ENCODE results near the gene ATXN7L1.

ATXN7L1 gene

DNA sequence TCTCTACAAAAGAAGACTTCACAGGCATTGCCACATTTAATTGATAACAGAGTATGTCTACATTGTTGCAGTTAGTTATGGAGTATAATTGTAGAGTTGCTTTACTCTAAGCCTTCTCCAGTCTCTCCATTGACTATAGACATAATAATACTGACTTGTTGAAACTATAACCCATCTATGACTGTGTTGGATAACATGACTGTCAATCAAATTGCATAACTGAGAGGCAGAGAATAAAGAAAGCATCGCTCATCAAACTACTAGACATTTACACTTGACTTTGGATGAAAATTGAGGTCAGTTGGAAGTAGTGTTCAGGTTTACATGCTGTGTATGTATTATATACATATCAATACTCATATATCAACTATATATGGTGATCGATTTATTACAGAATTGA, 3.4 kb upstream of the ATXN7L1 start:
- Histone ChIP-seq H3K4me1 (ENCODE audit: insufficient read depth, insufficient read length) (peaks cover 4% of the 10 kb centered on the region), H3K36me3 (ENCODE audit: insufficient read depth, insufficient read length, low read length) (peaks cover 7% of the 10 kb centered on the region), H3K4me3 (ENCODE audit: insufficient read length, low read depth) (no peak overlapping the region), H3K27me3 (ENCODE audit: insufficient read depth, insufficient read length) (peaks cover 8% of the 10 kb centered on the region), H3K9ac (ENCODE audit: insufficient read length, low read depth) (no peak overlapping the region), H3K9me3 (ENCODE audit: insufficient read depth, low read length) (no peaks in the 10 kb centered on the region)
- TF ChIP-seq YY1 (IDR thresholded peaks at IDR 0.05; ENCODE audit: insufficient read depth, insufficient read length) (no peak), SUZ12 (IDR thresholded peaks at IDR 0.05; ENCODE audit: extremely low read depth, insufficient read depth, insufficient read length) (no peak), ZNF274 (IDR thresholded peaks at IDR 0.05; ENCODE audit: low read depth, low read length) (no peak)
- DNase-seq (ENCODE audit: low read depth, low spot score) = no peak

DNA sequence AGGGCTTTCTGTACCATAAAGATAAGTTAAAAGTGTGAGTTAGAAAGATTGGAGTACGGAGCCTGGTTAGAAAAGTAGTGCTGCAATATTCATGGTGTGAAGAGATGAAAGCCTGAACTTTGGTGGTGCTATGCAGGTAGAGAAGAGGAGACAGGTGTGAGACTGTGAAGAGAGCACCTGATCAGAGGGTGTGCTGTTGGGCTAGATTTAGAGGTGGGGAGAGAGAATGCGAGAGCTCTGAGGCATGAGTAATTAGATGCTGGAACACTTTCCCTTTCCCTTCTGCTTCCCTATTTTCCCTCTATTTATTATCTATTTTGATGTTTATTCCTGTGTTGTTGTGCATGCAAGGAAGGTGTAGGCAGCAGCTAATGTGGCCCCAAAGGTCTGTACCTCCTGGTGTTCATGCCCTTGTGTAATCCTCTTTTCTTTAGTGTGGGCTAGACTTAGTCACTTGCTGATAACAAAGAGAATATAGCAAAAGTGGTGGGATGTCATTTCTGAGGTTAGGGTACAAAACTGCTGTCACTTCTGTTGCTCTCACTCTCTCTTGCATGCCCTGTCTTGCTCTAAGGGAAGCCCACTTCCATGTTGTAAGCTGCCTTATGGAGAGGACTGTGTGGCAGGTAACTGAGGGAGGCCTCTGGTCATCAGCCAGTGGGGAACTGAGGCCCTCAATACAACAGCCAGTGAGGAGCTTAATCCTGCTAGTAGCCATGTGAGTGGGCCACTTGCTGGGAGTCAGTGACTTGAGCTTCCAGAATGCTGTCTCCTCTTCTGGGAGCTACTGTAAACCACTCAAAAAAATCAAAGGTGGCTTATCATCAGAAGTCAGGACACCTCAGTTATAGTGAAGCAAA, 2.6 kb upstream of the ATXN7L1 start:
- H3K4me1 ChIP-seq (ENCODE audit: insufficient read depth, insufficient read length) = peaks cover 4% of the 10 kb centered on the region

DNA sequence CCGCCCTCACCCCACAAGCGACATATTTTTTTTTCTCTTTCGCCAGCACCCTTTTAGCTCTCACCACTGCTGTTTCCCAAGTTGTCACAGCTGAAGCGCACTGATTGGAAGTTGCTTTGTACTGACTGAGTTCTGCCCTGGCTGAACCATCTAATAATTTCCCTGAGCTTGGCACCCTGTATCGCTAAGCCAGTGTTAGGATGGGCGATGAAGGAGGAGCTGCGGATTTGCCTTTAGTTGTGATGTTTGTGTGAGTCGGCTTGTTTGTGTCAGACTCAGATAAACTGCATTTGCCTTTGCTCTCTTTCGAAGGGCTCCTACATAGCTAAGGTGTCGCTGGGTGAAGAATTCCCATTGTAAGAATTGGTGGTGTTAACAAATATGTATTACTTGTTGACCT, 1.3 kb upstream of the ATXN7L1 start:
- Histone ChIP-seq H3K27me3 (ENCODE audit: insufficient read depth, insufficient read length) (peaks cover 8% of the 10 kb centered on the region), H3K4me1 (ENCODE audit: insufficient read depth, insufficient read length) (peaks cover 4% of the 10 kb centered on the region), H3K36me3 (ENCODE audit: insufficient read depth, insufficient read length, low read length) (peaks cover 21% of the 10 kb centered on the region), H3K9ac (ENCODE audit: insufficient read length, low read depth) (peak overlapping the region; percentile 46), H3K9me3 (ENCODE audit: insufficient read depth, low read length) (no peaks in the 10 kb centered on the region), H3K4me3 (ENCODE audit: insufficient read length, low read depth) (peak overlapping the region; percentile 60)
- TF ChIP-seq ZNF274 (IDR thresholded peaks at IDR 0.05; ENCODE audit: low read depth, low read length) = no peak
- DNase-seq (ENCODE audit: low read depth, low spot score) = no peak

More for the DNA sequence above, 2.6 kb upstream of the ATXN7L1 start:
- Histone ChIP-seq H3K4me3 (ENCODE audit: insufficient read length, low read depth) (no peak overlapping the region), H3K9me3 (ENCODE audit: insufficient read depth, low read length) (no peaks in the 10 kb centered on the region), H3K36me3 (ENCODE audit: insufficient read depth, insufficient read length, low read length) (peaks cover 12% of the 10 kb centered on the region), H3K9ac (ENCODE audit: insufficient read length, low read depth) (no peak overlapping the region), H3K27me3 (ENCODE audit: insufficient read depth, insufficient read length) (peaks cover 8% of the 10 kb centered on the region)
- TF ChIP-seq SUZ12 (IDR thresholded peaks at IDR 0.05; ENCODE audit: extremely low read depth, insufficient read depth, insufficient read length) (no peak), YY1 (IDR thresholded peaks at IDR 0.05; ENCODE audit: insufficient read depth, insufficient read length) (no peak), ZNF274 (IDR thresholded peaks at IDR 0.05; ENCODE audit: low read depth, low read length) (no peak)
- DNase-seq (ENCODE audit: low read depth, low spot score) = no peak

DNA sequence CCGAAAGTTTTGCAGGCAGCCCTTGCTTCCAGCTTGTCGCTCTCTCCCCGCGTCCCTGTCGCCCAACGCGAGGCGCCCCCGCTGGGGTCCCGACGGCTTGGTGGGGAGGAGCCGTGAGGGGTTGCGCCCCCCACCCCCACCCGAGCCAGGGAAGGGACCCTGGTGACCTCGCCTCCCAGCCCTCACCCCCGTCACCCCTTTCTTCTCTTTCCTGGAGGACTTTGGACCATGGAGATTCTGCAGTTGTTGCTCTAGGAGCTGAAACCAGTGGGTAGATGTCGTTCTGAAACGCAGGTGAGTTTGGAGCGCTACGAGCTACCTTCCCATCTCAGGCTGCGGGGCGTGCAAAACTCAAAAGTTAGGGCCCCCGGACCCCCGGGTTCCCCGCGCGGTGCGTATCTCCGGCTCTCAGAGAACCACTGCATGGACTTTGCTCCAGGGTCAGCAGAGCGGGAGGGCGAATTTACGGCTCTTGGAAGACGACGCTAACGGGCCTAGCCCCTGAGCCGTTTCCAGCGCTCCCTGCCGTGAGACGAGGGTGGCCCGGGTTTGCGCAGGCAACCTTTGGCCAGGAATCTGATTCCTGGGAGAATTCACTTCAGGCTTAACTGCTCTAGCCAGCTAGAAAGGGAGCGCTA, 684 bp upstream of the ATXN7L1 start:
- Histone ChIP-seq H3K4me3 (ENCODE audit: insufficient read length, low read depth) (peak overlapping the region; percentile 60), H3K36me3 (ENCODE audit: insufficient read depth, insufficient read length, low read length) (peaks cover 21% of the 10 kb centered on the region)
- DNase-seq (ENCODE audit: low read depth, low spot score) = peak; percentile 47

DNA sequence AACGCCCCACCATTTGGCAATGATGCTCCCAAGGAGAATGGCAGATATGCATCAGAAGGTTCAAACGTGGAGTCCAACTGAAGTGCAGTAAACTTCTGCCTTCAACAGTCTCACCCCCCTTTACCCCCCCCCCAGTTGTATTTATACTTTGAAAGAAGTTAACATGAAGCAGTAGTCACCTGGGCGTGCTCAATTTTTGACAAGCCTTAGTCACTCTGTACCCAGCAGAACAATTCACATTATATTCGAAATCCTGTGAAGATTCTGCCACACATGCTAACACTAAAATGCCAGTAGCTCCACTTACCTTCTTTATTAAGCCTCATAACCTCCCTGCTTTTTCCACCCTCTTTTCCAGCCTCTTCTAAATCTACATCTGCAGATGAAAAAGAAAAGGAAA, 894 bp downstream of the ATXN7L1 start:
- TF ChIP-seq SUZ12 (IDR thresholded peaks at IDR 0.05; ENCODE audit: extremely low read depth, insufficient read depth, insufficient read length) (no peak), YY1 (IDR thresholded peaks at IDR 0.05; ENCODE audit: insufficient read depth, insufficient read length) (no peak), ZNF274 (IDR thresholded peaks at IDR 0.05; ENCODE audit: low read depth, low read length) (no peak)
- H3K9ac ChIP-seq (ENCODE audit: insufficient read length, low read depth) = peak overlapping the region; percentile 70
- peak overlapping the region; percentile 76 for H3K4me3 ChIP-seq (ENCODE audit: insufficient read length, low read depth)
- no peaks in the 10 kb centered on the region for H3K9me3 ChIP-seq (ENCODE audit: insufficient read depth, low read length)
- no peak for DNase-seq (ENCODE audit: low read depth, low spot score)
- H3K4me1 ChIP-seq (ENCODE audit: insufficient read depth, insufficient read length) = peaks cover 4% of the 10 kb centered on the region
- H3K27me3 ChIP-seq (ENCODE audit: insufficient read depth, insufficient read length) = peaks cover 8% of the 10 kb centered on the region
- H3K36me3 ChIP-seq (ENCODE audit: insufficient read depth, insufficient read length, low read length) = peaks cover 19% of the 10 kb centered on the region

More for the DNA sequence above, 684 bp upstream of the ATXN7L1 start:
- Histone ChIP-seq H3K9ac (ENCODE audit: insufficient read length, low read depth) (peak overlapping the region; percentile 76), H3K4me1 (ENCODE audit: insufficient read depth, insufficient read length) (peaks cover 4% of the 10 kb centered on the region), H3K27me3 (ENCODE audit: insufficient read depth, insufficient read length) (peaks cover 8% of the 10 kb centered on the region), H3K9me3 (ENCODE audit: insufficient read depth, low read length) (no peaks in the 10 kb centered on the region)
- TF ChIP-seq ZNF274 (IDR thresholded peaks at IDR 0.05; ENCODE audit: low read depth, low read length) (no peak), YY1 (IDR thresholded peaks at IDR 0.05; ENCODE audit: insufficient read depth, insufficient read length) (no peak), SUZ12 (IDR thresholded peaks at IDR 0.05; ENCODE audit: extremely low read depth, insufficient read depth, insufficient read length) (no peak)

DNA sequence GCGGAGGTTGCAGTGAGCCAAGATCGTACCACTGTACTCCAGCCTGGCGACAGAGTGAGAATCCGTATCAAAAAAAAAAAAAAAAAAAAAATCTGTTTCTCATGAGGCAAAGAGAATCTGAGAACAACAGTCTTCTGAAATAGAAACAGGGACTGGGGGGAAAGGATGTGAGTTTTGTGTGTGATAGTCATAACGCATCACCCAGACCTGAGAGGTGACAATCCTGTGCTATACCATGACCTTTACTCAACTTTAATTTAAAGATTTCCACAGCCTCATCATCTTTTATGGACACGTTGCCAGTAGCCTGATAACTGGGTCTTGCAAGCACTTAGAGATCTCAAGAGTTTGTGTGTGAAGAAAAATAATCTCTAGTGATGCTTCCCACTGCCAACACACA, 2.3 kb downstream of the ATXN7L1 start:
- no peaks in the 10 kb centered on the region; the same call in 1 of the 2 replicates for H3K9me3 ChIP-seq (ENCODE audit: insufficient read depth, low read length)
- no peak for DNase-seq (ENCODE audit: low read depth, low spot score)
- H3K4me3 ChIP-seq (ENCODE audit: insufficient read length, low read depth) = no peak overlapping the region
- peaks cover 4% of the 10 kb centered on the region for H3K4me1 ChIP-seq (ENCODE audit: insufficient read depth, insufficient read length)
- H3K27me3 ChIP-seq (ENCODE audit: insufficient read depth, insufficient read length) = peaks cover 8% of the 10 kb centered on the region
- H3K9ac ChIP-seq (ENCODE audit: insufficient read length, low read depth) = no peak overlapping the region
- H3K36me3 ChIP-seq (ENCODE audit: insufficient read depth, insufficient read length, low read length) = peaks cover 21% of the 10 kb centered on the region
- TF ChIP-seq YY1 (IDR thresholded peaks at IDR 0.05; ENCODE audit: insufficient read depth, insufficient read length) (no peak), SUZ12 (IDR thresholded peaks at IDR 0.05; ENCODE audit: extremely low read depth, insufficient read depth, insufficient read length) (no peak), ZNF274 (IDR thresholded peaks at IDR 0.05; ENCODE audit: low read depth, low read length) (no peak)

DNA sequence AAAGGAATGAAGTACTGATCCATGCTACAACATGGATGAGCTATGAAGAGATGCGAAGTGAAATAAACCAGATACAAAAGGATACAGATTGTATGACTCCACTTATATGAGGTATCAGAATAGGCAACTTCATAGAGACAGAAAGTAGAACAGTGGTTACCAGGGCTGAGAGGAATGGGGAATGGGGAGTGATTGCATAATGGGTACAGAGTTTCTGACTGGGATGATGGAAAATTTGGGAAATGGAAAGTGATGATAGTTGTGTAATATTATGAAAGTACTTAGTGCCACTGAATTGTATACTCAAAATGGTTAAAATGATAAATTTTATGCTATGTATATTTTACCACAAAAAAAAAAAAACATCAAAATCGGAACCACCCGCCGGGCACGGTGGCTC, 3.9 kb downstream of the ATXN7L1 start:
- Histone ChIP-seq H3K27me3 (ENCODE audit: insufficient read depth, insufficient read length) (no peaks in the 10 kb centered on the region), H3K9me3 (ENCODE audit: insufficient read depth, low read length) (no peaks in the 10 kb centered on the region; the same call in 1 of the 2 replicates), H3K36me3 (ENCODE audit: insufficient read depth, insufficient read length, low read length) (peaks cover 26% of the 10 kb centered on the region), H3K4me3 (ENCODE audit: insufficient read length, low read depth) (no peak overlapping the region), H3K4me1 (ENCODE audit: insufficient read depth, insufficient read length) (peaks cover 2% of the 10 kb centered on the region), H3K9ac (ENCODE audit: insufficient read length, low read depth) (no peak overlapping the region)
- DNase-seq (ENCODE audit: low read depth, low spot score) = no peak
- TF ChIP-seq YY1 (IDR thresholded peaks at IDR 0.05; ENCODE audit: insufficient read depth, insufficient read length) (no peak), SUZ12 (IDR thresholded peaks at IDR 0.05; ENCODE audit: extremely low read depth, insufficient read depth, insufficient read length) (no peak), ZNF274 (IDR thresholded peaks at IDR 0.05; ENCODE audit: low read depth, low read length) (no peak)
